GF-D8 (cell line): ENCODE data around the gene ANKRD33B.
"Not testable (repeated sequence)": the region's sequence is repeated elsewhere in the genome, so short reads cannot be mapped to it uniquely, and the experiment has no call there.

Experiments
- DNase-seq: peaks from one replicate; lab custom pipeline; 2025; lab: John Stamatoyannopoulos, UW

Gene ANKRD33B

GRCh38 chr5:10537624-10538023 lies 26.2 kb upstream of the ANKRD33B start:
- DNase-seq = no peak

- DNase-seq = no peak
Measured at GRCh38 chr5:10538103-10538788, 25.6 kb upstream of the ANKRD33B start.

- DNase-seq = no peak
Measured at GRCh38 chr5:10538789-10539686, 24.8 kb upstream of the ANKRD33B start.

- no peak for DNase-seq
Measured at GRCh38 chr5:10539687-10539998, 24.2 kb upstream of the ANKRD33B start.

GRCh38 chr5:10540036-10540544 lies 23.8 kb upstream of the ANKRD33B start:
- DNase-seq = no peak

- DNase-seq = no peak
Measured at GRCh38 chr5:10540951-10541646, 22.8 kb upstream of the ANKRD33B start.

- DNase-seq = no peak
Measured at GRCh38 chr5:10542055-10542550, 21.8 kb upstream of the ANKRD33B start.

- peak; percentile 90 for DNase-seq
Measured at GRCh38 chr5:10543585-10544040, 20.3 kb upstream of the ANKRD33B start.

- DNase-seq = no peak
Measured at GRCh38 chr5:10545084-10545483, 18.8 kb upstream of the ANKRD33B start.

GRCh38 chr5:10546186-10546585 lies 17.7 kb upstream of the ANKRD33B start:
- peak; percentile 56 for DNase-seq

- no peak for DNase-seq
Measured at GRCh38 chr5:10548418-10549122, 15.3 kb upstream of the ANKRD33B start.

GRCh38 chr5:10549123-10549514 lies 14.8 kb upstream of the ANKRD33B start:
- not testable (repeated sequence) for DNase-seq

- DNase-seq = no peak
Measured at GRCh38 chr5:10550222-10550995, 13.5 kb upstream of the ANKRD33B start.

- no peak for DNase-seq
Measured at GRCh38 chr5:10551782-10552138, 12.1 kb upstream of the ANKRD33B start.

- DNase-seq = no peak
Measured at GRCh38 chr5:10552183-10553143, 11.4 kb upstream of the ANKRD33B start.

- no peak for DNase-seq
Measured at GRCh38 chr5:10553476-10553875, 10.4 kb upstream of the ANKRD33B start.

GRCh38 chr5:10555277-10555684 lies 8.6 kb upstream of the ANKRD33B start:
- no peak for DNase-seq

- no peak for DNase-seq
Measured at GRCh38 chr5:10556289-10556807, 7.5 kb upstream of the ANKRD33B start.

- no peak for DNase-seq
Measured at GRCh38 chr5:10556893-10557746, 6.8 kb upstream of the ANKRD33B start.
